Peyer's patch (tissue), 4 donors: Measurements from ENCODE around the gene ITGA3. TPM values are rescaled to one million over a fixed set of nuclear protein-coding genes. Genes with fewer than 3 reads are reported as not detected.

Experiments used
- DNase-seq, 3 donors: peaks; one replicate each; pipeline ENCODE4 v3.0.0-alpha.2; 2017 to 2019
- H3K27ac ChIP-seq, 4 donors: fragments of 200-600 bp; sonication (generic); one replicate each; pipeline ENCODE4 v1.5.1; 2016 to 2019
- H3K27me3 ChIP-seq, 2 donors: fragments of 200-600 bp; sonication (generic); one replicate each; pipeline ENCODE4 v1.5.1; 2019
- H3K36me3 ChIP-seq, 3 donors: fragments of 200-600 bp; sonication (generic); one replicate each; pipeline ENCODE4 v1.5.1; 2016 to 2019
- H3K4me1 ChIP-seq, 4 donors: fragments of 200-600 bp; sonication (generic); one replicate each; pipeline ENCODE4 v1.5.1; 2016 to 2019
- H3K4me3 ChIP-seq, 4 donors: fragments of 200-600 bp; sonication (generic); 1 replicate in 3 of 4; 2 replicates in 1 of 4; pipeline ENCODE4 v1.5.1; 2016 to 2019; ENCODE audit warnings: mild to moderate bottlenecking in 1 of 4
- H3K9me3 ChIP-seq, 4 donors: fragments of 200-600 bp; sonication (generic); one replicate each; pipeline ENCODE4 v1.5.1; 2016 to 2019; ENCODE audit warnings: mild to moderate bottlenecking in 1 of 4
- CTCF ChIP-seq, 6 experiments: fragments of 450-650 bp in 4 of 6; fragments of 200-600 bp in 2 of 6; sonication (generic) in 1 of 6; IDR thresholded peaks; one replicate each; pipeline ENCODE4 v1.5.1; 2017 to 2019; ENCODE audit warnings: antibody characterized with exemption in 6 of 6, mild to moderate bottlenecking in 3 of 6, moderate library complexity in 1 of 6
- POLR2A ChIP-seq, 2 donors: fragments of 450-650 bp; IDR thresholded peaks; one replicate each; pipeline ENCODE4 v1.5.1; 2017; ENCODE audit warnings: antibody characterized with exemption in 2 of 2, mild to moderate bottlenecking in 2 of 2, moderate library complexity in 2 of 2
- total RNA-seq, 4 donors: library from RNA; depleted of rRNA; stranded (reverse); fragments of >200 nt; gene quantifications; one replicate each; pipeline ENCODE4 v1.1.0, GENCODE V29; 2016

The ITGA3 gene
- total RNA-seq, 4 donors from 2014 or later, result 71.0 to 285 (median 247) TPM

- DNase-seq, result no peak
- Histone ChIP-seq H3K4me1 (peaks cover 0 to 5% (median 2%) of the 10 kb centered on the region in 4 donors), H3K27me3 (no peaks in the 10 kb centered on the region), H3K4me3 (no peak overlapping the region), H3K9me3 (no peaks in the 10 kb centered on the region), H3K27ac (no peak overlapping the region), H3K36me3 (no peaks in the 10 kb centered on the region)
- TF ChIP-seq POLR2A (IDR thresholded peaks at IDR 0.05), result no peak
- TF ChIP-seq CTCF (IDR thresholded peaks at IDR 0.05), result no peak
These were observed 31.1 kb upstream of the ITGA3 start for GRCh38 chr17:50024808-50025207.

- peak in 1 of 3 donors; percentile 37 for DNase-seq
- Histone ChIP-seq H3K36me3 (no peaks in the 10 kb centered on the region), H3K4me1 (peaks cover 0 to 5% (median 2%) of the 10 kb centered on the region in 4 donors), H3K27ac (no peak overlapping the region), H3K4me3 (no peak overlapping the region), H3K27me3 (no peaks in the 10 kb centered on the region), H3K9me3 (no peaks in the 10 kb centered on the region)
- no peak for TF ChIP-seq POLR2A (IDR thresholded peaks at IDR 0.05)
- TF ChIP-seq CTCF (IDR thresholded peaks at IDR 0.05), result no peak
These were observed 29.7 kb upstream of the ITGA3 start for GRCh38 chr17:50026046-50026675.

- H3K27me3 ChIP-seq, result no peaks in the 10 kb centered on the region
- no peaks in the 10 kb centered on the region for H3K9me3 ChIP-seq
- TF ChIP-seq CTCF (IDR thresholded peaks at IDR 0.05) (peak; percentile 90 to 97 (median 94)), POLR2A (IDR thresholded peaks at IDR 0.05) (no peak)
- peak overlapping the region in 1 of 4 donors; percentile 29 for H3K4me3 ChIP-seq
- H3K27ac ChIP-seq, result peak overlapping the region in 1 of 4 donors; percentile 33
- peaks cover 0 to 5% (median 2%) of the 10 kb centered on the region in 4 donors for H3K4me1 ChIP-seq
- DNase-seq, result peak; percentile 73 to 92 (median 92)
- no peaks in the 10 kb centered on the region for H3K36me3 ChIP-seq
These were observed 29.1 kb upstream of the ITGA3 start for GRCh38 chr17:50026837-50027171.

- Histone ChIP-seq H3K4me1 (peaks cover 0 to 5% (median 2%) of the 10 kb centered on the region in 4 donors), H3K4me3 (peak overlapping the region in 1 of 4 donors; percentile 29), H3K27ac (peak overlapping the region in 2 of 4 donors; percentile 30 to 33), H3K9me3 (no peaks in the 10 kb centered on the region), H3K36me3 (no peaks in the 10 kb centered on the region), H3K27me3 (no peaks in the 10 kb centered on the region)
- DNase-seq, result peak in 1 of 3 donors; percentile 60
- TF ChIP-seq CTCF (IDR thresholded peaks at IDR 0.05), result no peak
- no peak for TF ChIP-seq POLR2A (IDR thresholded peaks at IDR 0.05)
These were observed 28.6 kb upstream of the ITGA3 start for GRCh38 chr17:50027172-50027880.

- Histone ChIP-seq H3K27me3 (no peaks in the 10 kb centered on the region), H3K4me3 (no peak overlapping the region), H3K9me3 (no peaks in the 10 kb centered on the region), H3K27ac (peak overlapping the region in 1 of 4 donors; percentile 30), H3K4me1 (peaks cover 0 to 5% (median 2%) of the 10 kb centered on the region in 4 donors), H3K36me3 (no peaks in the 10 kb centered on the region)
- peak in 1 of 3 donors; percentile 45 for DNase-seq
- no peak for TF ChIP-seq CTCF (IDR thresholded peaks at IDR 0.05)
- no peak for TF ChIP-seq POLR2A (IDR thresholded peaks at IDR 0.05)
These were observed 27.8 kb upstream of the ITGA3 start for GRCh38 chr17:50027881-50028735.
